Thoracic aorta (tissue), 2 donors: ENCODE results near the gene MAG. TPM values are rescaled to one million over a fixed set of nuclear protein-coding genes. Genes with fewer than 3 reads are reported as not detected.

Source experiments
- ATAC-seq: fragments of 150-250 bp; one replicate; pipeline ENCODE4 v1.8.0; 2017; ENCODE audit warnings: low read depth; ENCODE audit not compliant: insufficient number of reproducible peaks, low FRiP score
- DNase-seq: peaks from one replicate; pipeline ENCODE4 v3.0.0-alpha.2; 2020; ENCODE audit warnings: low spot score
- H3K27ac ChIP-seq, 2 donors: fragments of 200-600 bp; sonication (generic); 1 replicate in 1 of 2; 2 replicates in 1 of 2; pipeline ENCODE4 v1.5.1; 2016; ENCODE audit warnings: mild to moderate bottlenecking in 2 of 2, moderate library complexity in 2 of 2
- H3K27me3 ChIP-seq: fragments of 200-600 bp; sonication (generic); replicated peaks from 2 replicates; pipeline ENCODE4 v1.6.0; 2016; ENCODE audit warnings: mild to moderate bottlenecking; ENCODE audit not compliant: insufficient read depth
- H3K36me3 ChIP-seq: fragments of 200-600 bp; sonication (generic); one replicate; pipeline ENCODE4 v1.5.1; 2016
- H3K4me1 ChIP-seq, 2 donors: fragments of 200-600 bp; sonication (generic); 1 replicate in 1 of 2; 2 replicates in 1 of 2; pipeline versions ENCODE4 v1.5.1 to v1.6.0; 2016; ENCODE audit warnings: low read depth in 2 of 2, mild to moderate bottlenecking in 1 of 2; ENCODE audit not compliant: control insufficient read depth in 1 of 2
- H3K4me3 ChIP-seq: fragments of 200-600 bp; sonication (generic); 2 replicates; pipeline ENCODE4 v1.5.1; 2016; ENCODE audit warnings: mild to moderate bottlenecking
- H3K9me3 ChIP-seq: fragments of 200-600 bp; sonication (generic); 2 replicates; pipeline ENCODE4 v1.5.1; 2016
- CTCF ChIP-seq: fragments of 200-600 bp; sonication (generic); IDR thresholded peaks from one replicate; pipeline ENCODE4 v1.5.1; 2019; ENCODE audit warnings: antibody characterized with exemption
- total RNA-seq, 2 donors: library from RNA; depleted of rRNA; stranded (reverse); fragments of >200 nt; gene quantifications; one replicate each; pipeline versions ENCODE4 v1.1.0 to v1.2.3, GENCODE V29; 2016

MAG gene
- total RNA-seq, 2 donors from 2014 or later, result 2.8 TPM; not detected in 1

GRCh38 chr19:35292421-35293362 is 731 bp downstream of the MAG start:
- no peaks in the 10 kb centered on the region for H3K27me3 ChIP-seq
- H3K4me3 ChIP-seq, result no peak overlapping the region
- no peaks in the 10 kb centered on the region for H3K36me3 ChIP-seq
- no peaks in the 10 kb centered on the region for H3K4me1 ChIP-seq
- H3K27ac ChIP-seq, result no peak overlapping the region
- no peak for ATAC-seq
- no peak for TF ChIP-seq CTCF
- no peak for DNase-seq
- no peaks in the 10 kb centered on the region for H3K9me3 ChIP-seq

GRCh38 chr19:35293363-35293739 is 1.4 kb downstream of the MAG start:
- TF ChIP-seq CTCF, result no peak
- H3K27ac ChIP-seq, result no peak overlapping the region
- no peaks in the 10 kb centered on the region for H3K9me3 ChIP-seq
- no peak for ATAC-seq
- H3K4me3 ChIP-seq, result no peak overlapping the region
- no peaks in the 10 kb centered on the region for H3K4me1 ChIP-seq
- H3K36me3 ChIP-seq, result no peaks in the 10 kb centered on the region
- DNase-seq, result no peak
- H3K27me3 ChIP-seq, result no peaks in the 10 kb centered on the region

- H3K27ac ChIP-seq, result no peak overlapping the region
- ATAC-seq (no peak), DNase-seq (no peak)
- no peaks in the 10 kb centered on the region for H3K4me1 ChIP-seq
- no peak overlapping the region for H3K4me3 ChIP-seq
- no peaks in the 10 kb centered on the region for H3K36me3 ChIP-seq
- no peak for TF ChIP-seq CTCF
- no peaks in the 10 kb centered on the region for H3K27me3 ChIP-seq
- no peaks in the 10 kb centered on the region for H3K9me3 ChIP-seq
Measured at GRCh38 chr19:35293808-35294207, 1.8 kb downstream of the MAG start.

GRCh38 chr19:35294328-35294727 is 2.4 kb downstream of the MAG start:
- Histone ChIP-seq H3K9me3 (no peaks in the 10 kb centered on the region), H3K27me3 (no peaks in the 10 kb centered on the region), H3K36me3 (no peaks in the 10 kb centered on the region), H3K4me3 (no peak overlapping the region), H3K27ac (no peak overlapping the region), H3K4me1 (no peaks in the 10 kb centered on the region)
- ATAC-seq (no peak), DNase-seq (no peak)
- no peak for TF ChIP-seq CTCF

GRCh38 chr19:35294859-35295791 is 3.2 kb downstream of the MAG start:
- DNase-seq (no peak), ATAC-seq (no peak)
- no peaks in the 10 kb centered on the region for H3K4me1 ChIP-seq
- H3K36me3 ChIP-seq, result no peaks in the 10 kb centered on the region
- H3K27me3 ChIP-seq, result no peaks in the 10 kb centered on the region
- H3K27ac ChIP-seq, result no peak overlapping the region
- H3K4me3 ChIP-seq, result no peak overlapping the region
- TF ChIP-seq CTCF, result no peak
- H3K9me3 ChIP-seq, result no peaks in the 10 kb centered on the region
